Endometrial microvascular endothelial cells (primary cell): Measurements from ENCODE around the gene KDM3A. TPM values are rescaled to one million over a fixed set of nuclear protein-coding genes. Genes with fewer than 3 reads are reported as not detected.
"Not testable (repeated sequence)": the region's sequence is repeated elsewhere in the genome, so short reads cannot be mapped to it uniquely, and the experiment has no call there.

Source experiments
- in situ Hi-C: cut with HindIII; loops from 2 replicates; pipeline ENCODE4 v1.10.0; 2017; ENCODE audit warnings: low sequenced_read_pairs, low pct_unique_long_range_greater_than_20kb; ENCODE audit errors: inconsistent ontology term
- total RNA-seq: library from RNA; depleted of rRNA; stranded (reverse); fragments of >200 nt; gene quantifications from one replicate; pipeline ENCODE4 v1.2.3, GENCODE V29; 2015; ENCODE audit errors: inconsistent ontology term

KDM3A gene
- total RNA-seq, 1 donor from 2014 or later: 14.7 TPM

- in situ Hi-C loops: no loop called here
These were observed 29.7 kb downstream of the KDM3A start for GRCh38 chr2:86470890-86471289.

- in situ Hi-C loops: no loop called here
These were observed 30.5 kb downstream of the KDM3A start for GRCh38 chr2:86471637-86472036.

- in situ Hi-C loops: no loop called here
These were observed 34.9 kb downstream of the KDM3A start for GRCh38 chr2:86476092-86476491.

GRCh38 chr2:86476918-86477317 lies 35.7 kb downstream of the KDM3A start:
- in situ Hi-C loops: no loop called here

GRCh38 chr2:86477349-86477748 lies 36.2 kb downstream of the KDM3A start:
- in situ Hi-C loops: no loop called here

GRCh38 chr2:86480105-86480504 lies 38.9 kb downstream of the KDM3A start:
- in situ Hi-C loops: no loop called here

GRCh38 chr2:86482034-86482433 lies 40.9 kb downstream of the KDM3A start:
- in situ Hi-C loops: no loop called here

GRCh38 chr2:86484385-86484784 lies 43.2 kb downstream of the KDM3A start:
- in situ Hi-C loops: no loop called here

GRCh38 chr2:86485103-86485502 lies 43.9 kb downstream of the KDM3A start:
- in situ Hi-C loops: no loop called here

GRCh38 chr2:86485802-86486201 lies 44.6 kb downstream of the KDM3A start:
- in situ Hi-C loops: no loop called here

- in situ Hi-C loops: no loop called here
These were observed 45.9 kb downstream of the KDM3A start for GRCh38 chr2:86487062-86487461.

GRCh38 chr2:86488561-86489250 lies 47.5 kb downstream of the KDM3A start:
- in situ Hi-C loops: no loop called here

GRCh38 chr2:86489542-86489941 lies 48.4 kb downstream of the KDM3A start:
- in situ Hi-C loops: no loop called here

- in situ Hi-C loops: no loop called here
These were observed 49.1 kb downstream of the KDM3A start for GRCh38 chr2:86490245-86490644.

- in situ Hi-C loops: no loop called here
These were observed 49.9 kb downstream of the KDM3A start for GRCh38 chr2:86491088-86491487.

- in situ Hi-C loops: no loop called here
These were observed 50.9 kb downstream of the KDM3A start for GRCh38 chr2:86492048-86492453.

GRCh38 chr2:86496391-86496790 lies 55.2 kb downstream of the KDM3A start:
- in situ Hi-C loops: not testable (repeated sequence)

GRCh38 chr2:86498468-86499260 lies 57.5 kb downstream of the KDM3A start:
- in situ Hi-C loops: no loop called here

- in situ Hi-C loops: no loop called here
These were observed 58.2 kb downstream of the KDM3A start for GRCh38 chr2:86499326-86499725.

GRCh38 chr2:86500325-86501083 lies 59.3 kb downstream of the KDM3A start:
- in situ Hi-C loops: no loop called here
